ENCODE measurements around the gene TTLL8.

The TTLL8 gene

DNA sequence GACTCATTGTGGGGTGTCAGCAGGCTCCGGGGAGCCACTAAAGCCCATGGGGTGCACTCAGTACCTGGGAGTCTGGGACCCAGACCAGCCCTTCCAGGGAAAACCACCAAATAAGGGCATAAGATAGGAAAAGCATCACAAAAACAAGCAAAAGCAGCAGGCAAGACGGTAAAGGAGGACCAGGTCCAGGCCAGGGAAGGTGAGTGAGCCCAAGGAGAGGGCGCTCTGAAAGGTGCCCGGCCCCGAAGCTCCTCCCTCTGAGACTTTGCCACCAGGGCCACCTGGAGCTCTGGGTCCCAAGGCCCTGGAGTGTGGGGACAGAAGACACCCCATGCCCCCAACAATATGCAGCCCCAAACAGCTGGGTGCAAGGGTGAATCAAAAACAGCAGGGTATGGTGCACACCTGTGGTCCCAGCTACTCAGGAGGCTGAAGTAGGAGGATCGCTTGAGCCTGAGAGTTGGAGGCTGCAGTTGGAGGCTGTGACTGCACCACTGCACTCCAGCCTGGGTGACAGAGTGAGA is 40.3 kb downstream of the TTLL8 start:
- TF ChIP-seq, protein P1, sequence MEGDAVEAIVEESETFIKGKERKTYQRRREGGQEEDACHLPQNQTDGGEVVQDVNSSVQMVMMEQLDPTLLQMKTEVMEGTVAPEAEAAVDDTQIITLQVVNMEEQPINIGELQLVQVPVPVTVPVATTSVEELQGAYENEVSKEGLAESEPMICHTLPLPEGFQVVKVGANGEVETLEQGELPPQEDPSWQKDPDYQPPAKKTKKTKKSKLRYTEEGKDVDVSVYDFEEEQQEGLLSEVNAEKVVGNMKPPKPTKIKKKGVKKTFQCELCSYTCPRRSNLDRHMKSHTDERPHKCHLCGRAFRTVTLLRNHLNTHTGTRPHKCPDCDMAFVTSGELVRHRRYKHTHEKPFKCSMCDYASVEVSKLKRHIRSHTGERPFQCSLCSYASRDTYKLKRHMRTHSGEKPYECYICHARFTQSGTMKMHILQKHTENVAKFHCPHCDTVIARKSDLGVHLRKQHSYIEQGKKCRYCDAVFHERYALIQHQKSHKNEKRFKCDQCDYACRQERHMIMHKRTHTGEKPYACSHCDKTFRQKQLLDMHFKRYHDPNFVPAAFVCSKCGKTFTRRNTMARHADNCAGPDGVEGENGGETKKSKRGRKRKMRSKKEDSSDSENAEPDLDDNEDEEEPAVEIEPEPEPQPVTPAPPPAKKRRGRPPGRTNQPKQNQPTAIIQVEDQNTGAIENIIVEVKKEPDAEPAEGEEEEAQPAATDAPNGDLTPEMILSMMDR (IDR thresholded peaks at IDR 0.05; ENCODE audit: low read depth, low read length, missing control alignments): no peak
- no peak for DNase-seq (ENCODE audit: extremely low read depth, low read depth)
- no peak overlapping the region for H3K4me3 ChIP-seq (replicated peaks; ENCODE audit: low read depth, low read length)

DNA sequence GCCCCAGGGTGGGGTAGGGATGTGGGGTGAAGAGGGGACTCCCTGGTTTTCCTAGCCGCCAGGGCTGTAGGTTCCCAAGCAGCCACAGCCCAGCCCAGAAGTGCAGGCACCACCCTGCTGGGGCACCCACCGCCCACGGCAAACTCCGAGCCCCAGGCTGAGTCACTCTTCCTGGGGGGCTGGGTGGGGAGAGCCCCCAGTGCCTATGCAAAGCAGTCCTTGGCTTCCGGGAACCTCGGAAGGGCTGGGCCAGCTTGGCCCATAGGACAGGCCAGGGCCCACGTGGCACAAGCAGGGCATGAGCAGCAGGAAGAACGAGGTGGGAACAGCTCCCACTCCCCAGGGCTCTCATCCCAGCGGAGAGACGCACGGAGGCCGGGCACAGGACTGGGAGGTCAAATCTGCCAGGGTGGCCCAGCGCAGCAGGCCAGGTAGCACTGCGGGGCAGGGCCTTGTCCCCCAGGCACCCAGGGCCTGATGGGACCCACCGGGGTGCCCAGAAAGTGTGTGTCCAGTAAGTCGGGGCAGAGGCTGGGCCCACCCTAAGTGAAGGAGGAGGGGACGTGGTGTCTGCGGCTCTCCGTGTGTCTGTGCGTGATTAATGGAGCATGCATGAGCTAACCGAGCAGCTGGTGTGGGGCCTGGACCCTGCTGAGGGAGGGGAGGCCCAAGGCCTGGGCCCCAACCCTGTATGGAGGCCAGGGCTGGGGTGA is 41.0 kb downstream of the TTLL8 start:
- DNase-seq (ENCODE audit: extremely low read depth, low read depth): no peak

DNA sequence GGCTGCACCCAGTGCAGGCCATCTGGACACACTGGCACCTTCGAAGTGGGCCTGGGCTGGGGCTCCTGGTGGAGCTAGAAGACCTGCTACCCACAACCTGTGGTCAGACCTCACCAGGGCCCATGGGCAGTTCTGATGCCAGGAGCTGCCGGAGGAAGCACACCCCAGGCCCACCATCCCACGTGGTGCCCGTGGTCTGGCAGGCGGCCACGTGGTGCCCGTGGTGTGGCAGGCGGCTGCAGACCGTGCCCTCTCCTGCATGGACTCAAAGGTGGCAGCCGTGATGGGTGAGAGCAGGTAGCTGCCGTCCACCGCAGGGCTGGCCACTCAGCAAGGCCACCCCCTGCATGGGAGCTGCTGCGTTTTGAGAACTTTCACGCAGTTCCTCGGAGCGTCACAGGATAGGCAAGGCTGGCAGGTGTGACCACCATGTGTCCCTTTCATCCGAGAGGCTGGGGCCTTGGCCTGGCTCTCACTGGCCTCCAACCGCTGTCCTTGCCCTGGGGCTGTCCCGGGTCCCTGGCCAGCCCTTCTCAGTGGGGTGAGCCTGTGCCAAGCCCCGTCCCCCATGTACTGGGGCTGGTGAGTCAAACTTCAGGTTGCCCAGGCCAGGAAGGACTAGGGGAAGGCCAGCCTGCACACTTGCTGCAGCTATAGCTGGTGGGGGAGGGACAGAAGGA is 41.6 kb downstream of the TTLL8 start:
- no peak overlapping the region for H3K4me3 ChIP-seq (replicated peaks; ENCODE audit: low read depth, low read length)
- TF ChIP-seq, protein P1 (IDR thresholded peaks at IDR 0.05; ENCODE audit: low read depth, low read length, missing control alignments): no peak
- DNase-seq (ENCODE audit: extremely low read depth, low read depth): no peak

More for the DNA sequence above, 41.0 kb downstream of the TTLL8 start:
- no peak overlapping the region for H3K4me3 ChIP-seq (replicated peaks; ENCODE audit: low read depth, low read length)
- TF ChIP-seq, protein P1 (IDR thresholded peaks at IDR 0.05; ENCODE audit: low read depth, low read length, missing control alignments): no peak

DNA sequence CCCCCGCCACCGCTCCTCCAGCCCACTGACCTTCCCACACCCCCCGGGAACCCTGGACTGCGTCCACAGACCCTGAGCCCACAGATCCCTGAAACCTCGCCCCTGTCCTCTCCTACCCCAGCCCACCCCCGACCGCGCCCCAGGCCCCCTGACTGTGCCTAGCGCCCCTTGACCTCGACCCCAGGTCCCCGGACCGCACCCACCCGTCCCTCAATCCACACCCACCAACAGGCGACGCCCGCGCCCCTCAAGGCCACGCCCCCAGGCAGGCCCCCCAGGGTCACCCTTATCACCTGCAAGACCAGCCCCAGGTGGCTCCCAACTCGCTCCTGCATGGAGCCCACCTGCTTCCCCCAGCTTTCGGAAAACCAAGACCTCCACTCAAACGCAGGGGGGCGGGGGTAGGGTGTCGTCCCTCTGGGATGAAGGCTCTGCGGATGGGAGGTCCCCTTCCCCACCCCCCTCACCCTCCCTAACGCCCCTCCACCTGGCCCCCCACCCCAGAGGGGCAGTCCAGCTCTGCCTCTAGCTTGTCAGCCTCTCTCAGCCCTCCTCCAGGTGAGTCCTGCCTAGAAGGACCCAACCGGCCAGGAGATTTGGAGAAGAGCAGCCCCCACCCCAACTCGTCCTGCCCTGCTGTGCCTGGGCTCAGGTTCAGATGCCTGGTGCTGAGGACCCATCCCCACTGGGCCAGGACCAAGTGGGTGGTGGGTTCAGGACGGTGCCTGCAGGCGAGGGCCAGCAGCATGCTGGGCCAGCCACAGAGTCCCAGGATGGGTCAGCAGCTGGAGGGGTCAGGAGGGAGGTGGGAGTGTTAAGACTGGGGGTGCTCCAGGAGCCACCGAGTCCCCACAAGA is 42.4 kb downstream of the TTLL8 start:
- H3K4me3 ChIP-seq (replicated peaks; ENCODE audit: low read depth, low read length): no peak overlapping the region
- DNase-seq (ENCODE audit: extremely low read depth, low read depth): no peak
- TF ChIP-seq, protein P1 (IDR thresholded peaks at IDR 0.05; ENCODE audit: low read depth, low read length, missing control alignments): no peak

DNA sequence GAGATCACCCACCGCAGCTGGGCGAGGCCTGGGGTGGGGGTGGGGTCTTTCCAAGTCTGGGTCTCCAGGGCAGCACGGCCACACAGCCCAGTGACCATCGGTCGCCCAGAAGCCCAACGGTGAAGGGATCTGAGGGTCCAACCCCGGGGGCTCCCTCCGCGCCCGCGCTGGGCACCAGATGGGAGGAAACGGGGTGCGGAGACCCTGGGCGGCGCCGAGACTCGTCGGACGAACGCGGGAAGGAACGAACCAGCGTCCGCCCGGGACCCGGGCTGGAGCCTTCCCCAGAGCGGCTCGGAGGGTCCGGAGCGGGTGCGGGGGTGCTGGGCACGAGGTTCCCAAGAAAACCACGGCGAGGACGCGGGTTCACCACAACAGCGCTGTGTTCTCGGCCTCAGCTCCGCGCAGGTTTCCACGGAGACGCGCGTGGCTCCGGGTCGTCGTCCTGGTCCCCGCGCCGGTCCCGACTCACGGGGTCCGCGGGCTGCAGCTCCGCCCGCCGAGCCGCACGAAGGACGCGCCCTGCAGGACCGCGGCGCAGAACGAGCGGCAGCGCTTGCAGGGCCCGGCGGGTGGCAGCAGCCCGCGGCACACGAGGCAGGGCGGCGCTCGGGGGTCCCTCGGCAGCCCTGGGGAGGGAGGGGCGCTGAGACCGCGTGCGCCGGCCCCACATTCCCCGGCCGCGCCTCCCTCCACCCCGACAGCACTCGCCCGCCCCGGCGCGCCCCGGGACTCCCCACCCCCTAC is 43.3 kb downstream of the TTLL8 start:
- no peak overlapping the region for H3K4me3 ChIP-seq (replicated peaks; ENCODE audit: low read depth, low read length)
- DNase-seq (ENCODE audit: extremely low read depth, low read depth): no peak
- TF ChIP-seq, protein P1 (IDR thresholded peaks at IDR 0.05; ENCODE audit: low read depth, low read length, missing control alignments): no peak

DNA sequence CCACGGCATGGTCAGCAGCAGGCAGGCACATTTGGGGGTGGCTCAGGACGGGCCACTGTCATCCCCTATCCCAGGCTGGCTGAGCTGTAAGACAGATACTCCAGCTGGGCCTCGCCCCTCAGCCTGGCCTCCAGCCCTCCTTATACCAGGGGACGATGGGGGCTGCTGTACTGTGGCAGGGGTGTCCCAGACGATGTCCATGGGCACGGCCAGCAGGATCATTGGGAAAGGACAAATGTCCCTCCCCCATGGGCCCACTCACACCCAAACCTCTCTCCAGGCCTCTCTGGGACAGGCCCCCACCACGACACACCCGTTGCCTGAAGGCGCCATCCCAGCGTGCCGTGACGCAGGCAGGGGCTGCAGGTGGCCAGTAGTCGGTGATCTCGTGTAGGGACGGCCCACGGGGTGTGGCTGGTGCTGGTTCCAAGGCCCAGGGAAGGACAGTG is 44.0 kb downstream of the TTLL8 start:
- no peak overlapping the region for H3K4me3 ChIP-seq (replicated peaks; ENCODE audit: low read depth, low read length)
- TF ChIP-seq, protein P1 (IDR thresholded peaks at IDR 0.05; ENCODE audit: low read depth, low read length, missing control alignments): no peak
- no peak for DNase-seq (ENCODE audit: extremely low read depth, low read depth)

Data from HFF-Myc (cell line).